K562 (cell line): ENCODE measurements around the gene SPDL1. TPM values are rescaled to one million over a fixed set of nuclear protein-coding genes. Genes with fewer than 3 reads are reported as not detected.

Experiments used
- ATAC-seq: fragments of 200-7000 bp; cut with Tn5 transposase; 3 replicates; pipeline ENCODE4 v1.9.1; 2020; ENCODE audit warnings: moderate library complexity
- BruUV-seq: library from RNA; stranded (reverse); fragments of 400-500 nt; replicated peaks from 2 replicates; lab custom pipeline; 2021; lab: Mats Ljungman, UMichigan
- CTCF ChIA-PET: fragments of 300-600 bp; formaldehyde crosslinking; extraction: SDS; loops from one replicate; lab custom pipeline; 2021; ENCODE audit warnings: low intra/inter-chr PET ratio; lab: Yijun Ruan, JAX
- POLR2A ChIA-PET: fragments of 300-600, 350-650 bp; sonication (Branson Sonifier 250); formaldehyde crosslinking; extraction: SDS; loops from one replicate; lab custom pipeline; 2021; ENCODE audit warnings: antibody characterized with exemption, inconsistent platforms; lab: Yijun Ruan, JAX
- DNase-seq, 4 experiments: peaks; one replicate each; pipeline versions ENCODE4 v3.0.0 to v3.0.0-alpha.2; 2011 to 2018; ENCODE audit warnings: low spot score in 3 of 4, mixed read lengths in 3 of 4; ENCODE audit errors: extremely low read depth in 1 of 4
- FAIRE-seq: peaks from 2 replicates; lab custom pipeline; 2011; peaks lifted over from hg19 to GRCh38; lab: Jason Lieb, UNC
- H2AFZ ChIP-seq: 2 replicates; pipeline ENCODE4 v1.6.0; 2011; ENCODE audit warnings: low read depth, low read length, control low read depth, inconsistent platforms
- H3K27ac ChIP-seq: fragments of 200-600 bp; 3 replicates; pipeline ENCODE4 v1.8.0; 2011; ENCODE audit warnings: low read depth, mild to moderate bottlenecking, control low read depth, inconsistent platforms, low read length, moderate library complexity, mixed read lengths; ENCODE audit errors: extremely low read depth
- H3K27me3 ChIP-seq, 2 experiments: fragments of 300-600 bp in 1 of 2; 2 replicates in 1 of 2; 3 replicates in 1 of 2; pipeline versions ENCODE4 v1.6.0 to v1.8.0; 2011; ENCODE audit warnings: inconsistent platforms in 2 of 2, low read length in 2 of 2, mild to moderate bottlenecking in 1 of 2, mixed read lengths in 1 of 2, moderate library complexity in 1 of 2; ENCODE audit not compliant: control insufficient read depth in 2 of 2, insufficient read depth in 2 of 2
- H3K36me3 ChIP-seq: fragments of 300-600 bp; 3 replicates; pipeline ENCODE4 v1.8.0; 2011; ENCODE audit warnings: mild to moderate bottlenecking, low read length, inconsistent platforms; ENCODE audit not compliant: control insufficient read depth, insufficient read depth
- H3K4me1 ChIP-seq, 2 experiments: fragments of 200-600 bp in 1 of 2; replicated peaks in 1 of 2; 2 replicates in 1 of 2; 3 replicates in 1 of 2; pipeline versions ENCODE4 v1.5.1 to v1.8.0; 2011; ENCODE audit warnings: inconsistent platforms in 2 of 2, low read length in 2 of 2, mild to moderate bottlenecking in 1 of 2, mixed read lengths in 1 of 2, moderate library complexity in 1 of 2; ENCODE audit not compliant: control insufficient read depth in 2 of 2, insufficient read depth in 2 of 2
- H3K4me2 ChIP-seq: 2 replicates; pipeline ENCODE4 v1.6.1; 2011; ENCODE audit warnings: low read length, control low read depth, inconsistent platforms, mixed read lengths; ENCODE audit not compliant: insufficient read depth
- H3K4me3 ChIP-seq: fragments of 200-600 bp; sonication (generic), shearing (Covaris generic); 2 replicates; pipeline ENCODE4 v1.5.1; 2016; ENCODE audit warnings: control low read depth, inconsistent platforms
- H3K79me2 ChIP-seq: fragments of 200-600 bp; 3 replicates; pipeline ENCODE4 v1.8.0; 2011; ENCODE audit warnings: low read length, inconsistent platforms; ENCODE audit not compliant: control insufficient read depth, insufficient read depth
- H3K9ac ChIP-seq, 2 experiments: 2 replicates each; pipeline versions ENCODE4 v1.6.0 to v1.6.1; 2011; ENCODE audit warnings: low read depth in 2 of 2, low read length in 2 of 2, control low read depth in 1 of 2, inconsistent platforms in 1 of 2, mild to moderate bottlenecking in 1 of 2, mixed read lengths in 1 of 2; ENCODE audit not compliant: insufficient read depth in 1 of 2
- H3K9me1 ChIP-seq: one replicate; pipeline ENCODE4 v1.6.0; 2011; ENCODE audit warnings: inconsistent platforms, mild to moderate bottlenecking, low read length, moderate library complexity; ENCODE audit not compliant: control insufficient read depth, insufficient read depth
- H3K9me3 ChIP-seq: replicated peaks from 2 replicates; pipeline ENCODE4 v1.5.1; 2011; ENCODE audit warnings: low read depth, low read length, inconsistent platforms; ENCODE audit not compliant: control insufficient read depth, insufficient read depth
- H4K20me1 ChIP-seq: replicated peaks from 2 replicates; pipeline ENCODE4 v1.6.1; 2011; ENCODE audit warnings: low read length, inconsistent platforms, mixed read lengths; ENCODE audit not compliant: control insufficient read depth, insufficient read depth
- CC2D1A ChIP-seq: fragments of 450-650 bp; IDR thresholded peaks from 2 replicates; pipeline ENCODE4 v1.6.1; 2017; ENCODE audit warnings: mild to moderate bottlenecking
- CCNT2 ChIP-seq: IDR thresholded peaks from 2 replicates; pipeline ENCODE4 v1.6.1; 2011; ENCODE audit warnings: borderline replicate concordance, low read depth, mild to moderate bottlenecking, moderate library complexity, mixed read lengths, low read length; ENCODE audit not compliant: insufficient read length; ENCODE audit errors: extremely low read depth
- CREB1 ChIP-seq, 2 experiments: sonication (generic) in 1 of 2; formaldehyde crosslinking in 1 of 2; IDR thresholded peaks; 2 replicates each; pipeline versions ENCODE4 v1.6.1 to v1.8.0; 2012 to 2022; ENCODE audit warnings: inconsistent platforms in 1 of 2, mild to moderate bottlenecking in 1 of 2, missing genetic modification reagents in 1 of 2, moderate library complexity in 1 of 2
- ESRRA ChIP-seq: fragments of 450-650 bp; IDR thresholded peaks from 2 replicates; pipeline ENCODE4 v1.6.1; 2014; ENCODE audit warnings: low read depth, mild to moderate bottlenecking, moderate library complexity, borderline replicate concordance
- ETV5 ChIP-seq: sonication (generic); formaldehyde crosslinking; IDR thresholded peaks from 2 replicates; pipeline ENCODE4 v1.4.0; 2020; ENCODE audit warnings: low read depth, mild to moderate bottlenecking, missing genetic modification reagents
- NFE2 ChIP-seq: IDR thresholded peaks from 2 replicates; pipeline ENCODE4 v1.6.1; 2014; ENCODE audit warnings: antibody characterized with exemption, low read depth
- SMARCA5 ChIP-seq: fragments of 450-650 bp; IDR thresholded peaks from 2 replicates; pipeline ENCODE4 v1.6.1; 2016
- TOE1 ChIP-seq, 2 experiments: fragments of 450-650 bp in 1 of 2; sonication (generic) in 1 of 2; formaldehyde crosslinking in 1 of 2; IDR thresholded peaks; 2 replicates each; pipeline versions ENCODE4 v1.7.1 to v1.8.0; 2016 to 2022; ENCODE audit warnings: borderline replicate concordance in 2 of 2, mild to moderate bottlenecking in 2 of 2, antibody characterized with exemption in 1 of 2, inconsistent platforms in 1 of 2, low read depth in 1 of 2, missing genetic modification reagents in 1 of 2, moderate library complexity in 1 of 2
- XRCC5 ChIP-seq: fragments of 200-400 bp; formaldehyde crosslinking; IDR thresholded peaks from 2 replicates; pipeline ENCODE4 v1.6.1; 2017; ENCODE audit warnings: low read depth, mild to moderate bottlenecking, low read length
- ZNF124 ChIP-seq: sonication (generic); formaldehyde crosslinking; IDR thresholded peaks from 2 replicates; pipeline ENCODE4 v1.8.1; 2022; ENCODE audit warnings: missing genetic modification reagents
- WGBS: fragments of 100-300 bp; shearing (Covaris generic); methylation state at CpG from one replicate; pipeline ENCODE4 v1.1.6; 2016; ENCODE audit warnings: low coverage, mixed read lengths; ENCODE audit not compliant: insufficient coverage; ENCODE audit errors: missing lambda C conversion rate; 5-methylcytosine and 5-hydroxymethylcytosine counted together
- in situ Hi-C: fragments of 300-500 bp; cut with MboI; formaldehyde crosslinking; loops from 4 replicates; pipeline ENCODE4 v1.15.0; 2018; ENCODE audit warnings: inconsistent platforms, mixed read lengths
- intact Hi-C: fragments of 100-400 bp; cut with micrococcal nuclease; formaldehyde crosslinking; loops from 2 replicates; pipeline ENCODE4 v1.14.2; 2022
- polyA plus RNA-seq, 8 experiments: library from polyadenylated mRNA; depleted of rRNA in 4 of 8; stranded (reverse) in 5 of 8; unstranded in 3 of 8; fragments of >200 nt; fragmentation: Nextera tagmentation in 2 of 8; fragmentation: Illumina TruSeq in 1 of 8; extraction: Ambion mirVana in 2 of 8; extraction: Trizol in 1 of 8; gene quantifications; 2 replicates each; pipeline versions ENCODE4 v1.2.1 to v1.2.3, GENCODE V29; 2011 to 2014; ENCODE audit warnings: inconsistent platforms in 1 of 8, missing spikeins in 1 of 8
- total RNA-seq, 7 experiments: library from RNA; depleted of rRNA in 6 of 7; stranded (reverse); fragments of >200 nt in 6 of 7; fragmentation: Illumina TruSeq in 2 of 7; extraction: Trizol in 2 of 7; gene quantifications; 2 replicates each; pipeline versions ENCODE4 v1.2.1 to v1.2.3, GENCODE V29; 2011 to 2021; ENCODE audit warnings: low replicate concordance in 1 of 7
- TF ChIP-seq, protein P1 (sequence below), 2 experiments: fragments of 200-800 bp in 1 of 2; sonication (Bioruptor generic) in 1 of 2; sonication (generic) in 1 of 2; formaldehyde crosslinking in 1 of 2; IDR thresholded peaks in 1 of 2; conservative IDR thresholded peaks in 1 of 2; 2 replicates each; pipeline versions ENCODE4 v1.5.0 to v1.6.1; 2016 to 2020; ENCODE audit warnings: missing compliant biosample characterization in 1 of 2, missing genetic modification characterization in 1 of 2, missing genetic modification reagents in 1 of 2
- TF ChIP-seq, protein P2 (sequence below): IDR thresholded peaks from 3 replicates; pipeline ENCODE4 v1.6.1; 2011; ENCODE audit warnings: borderline replicate concordance, mild to moderate bottlenecking; ENCODE audit not compliant: insufficient read length, insufficient read depth
- TF ChIP-seq, protein P3 (sequence below): sonication (generic); formaldehyde crosslinking; IDR thresholded peaks from 2 replicates; pipeline ENCODE4 v1.8.1; 2022; ENCODE audit warnings: missing genetic modification reagents
- TF ChIP-seq, protein P4 (sequence below): fragments of 250-450 bp; sonication (Bioruptor Pico); IDR thresholded peaks from 2 replicates; pipeline ENCODE4 v1.9.0; 2021; ENCODE audit warnings: mild to moderate bottlenecking
- TF ChIP-seq, protein P5 (sequence below): fragments of 450-650 bp; formaldehyde crosslinking; IDR thresholded peaks from 2 replicates; pipeline ENCODE4 v1.4.0; 2020; ENCODE audit warnings: mild to moderate bottlenecking, mixed read lengths

Gene SPDL1
- total and polyA plus RNA-seq, 9 of the 15 experiments (the other 6 are each of a cell fraction or from before 2014, with no cell fraction given) = 32.4 to 59.6 (median 49.0) TPM

DNA sequence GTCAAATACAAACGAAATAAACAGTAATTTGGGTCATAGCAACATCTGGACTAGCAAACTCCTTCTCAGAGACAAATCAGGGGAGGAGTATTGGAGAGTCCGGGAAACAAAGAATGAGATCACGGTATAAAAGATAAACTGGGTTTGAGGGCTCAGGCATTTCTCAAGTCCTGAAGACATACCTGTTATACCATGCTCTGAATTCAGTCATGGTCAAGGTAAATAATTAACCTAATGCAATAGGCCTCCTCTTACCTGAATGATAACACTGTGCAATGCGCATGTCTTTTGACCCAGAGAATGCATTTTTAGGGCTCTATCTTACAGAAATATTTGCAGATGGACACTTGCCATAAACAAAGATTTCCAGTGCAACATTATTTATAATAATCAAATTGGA, 31.9 kb upstream of the SPDL1 start:
- no peaks in the 10 kb centered on the region for H3K9me1 ChIP-seq
- no peaks in the 10 kb centered on the region for H3K36me3 ChIP-seq
- no peak overlapping the region for H3K9ac ChIP-seq
- WGBS = 0% methylated on average over 4 of the region's 4 CpGs
- H3K9me3 ChIP-seq = no peaks in the 10 kb centered on the region
- no peaks in the 10 kb centered on the region for H3K27me3 ChIP-seq
- H2AFZ ChIP-seq = no peak overlapping the region
- ChIA-PET CTCF (no interaction called here), POLR2A (no interaction called here)
- no peak overlapping the region for H3K27ac ChIP-seq
- ATAC-seq = no peak
- H4K20me1 ChIP-seq = no peaks in the 10 kb centered on the region
- intact Hi-C loops = no loop called here
- no peaks in the 10 kb centered on the region for H3K79me2 ChIP-seq
- no peak for DNase-seq
- no peak for FAIRE-seq
- H3K4me3 ChIP-seq = no peak overlapping the region
- in situ Hi-C loops = no loop called here
- H3K4me2 ChIP-seq = no peak overlapping the region
- H3K4me1 ChIP-seq = no peaks in the 10 kb centered on the region
- BruUV-seq = no TSS peak
- TF ChIP-seq ESRRA (no peak), CCNT2 (no peak), CREB1 (IDR thresholded peaks at IDR 0.05) (no peak), CREB1 (CRISPR knock-in tag; IDR thresholded peaks at IDR 0.05) (no peak), ETV5 (CRISPR knock-in tag) (no peak), CC2D1A (no peak), XRCC5 (no peak), ZNF124 (CRISPR knock-in tag) (no peak), NFE2 (no peak), TOE1 (IDR thresholded peaks at IDR 0.05; ENCODE audit: borderline replicate concordance) (no peak), TOE1 (CRISPR knock-in tag; IDR thresholded peaks at IDR 0.05; ENCODE audit: borderline replicate concordance, low read depth) (no peak), SMARCA5 (no peak)
- TF ChIP-seq, protein P1, sequence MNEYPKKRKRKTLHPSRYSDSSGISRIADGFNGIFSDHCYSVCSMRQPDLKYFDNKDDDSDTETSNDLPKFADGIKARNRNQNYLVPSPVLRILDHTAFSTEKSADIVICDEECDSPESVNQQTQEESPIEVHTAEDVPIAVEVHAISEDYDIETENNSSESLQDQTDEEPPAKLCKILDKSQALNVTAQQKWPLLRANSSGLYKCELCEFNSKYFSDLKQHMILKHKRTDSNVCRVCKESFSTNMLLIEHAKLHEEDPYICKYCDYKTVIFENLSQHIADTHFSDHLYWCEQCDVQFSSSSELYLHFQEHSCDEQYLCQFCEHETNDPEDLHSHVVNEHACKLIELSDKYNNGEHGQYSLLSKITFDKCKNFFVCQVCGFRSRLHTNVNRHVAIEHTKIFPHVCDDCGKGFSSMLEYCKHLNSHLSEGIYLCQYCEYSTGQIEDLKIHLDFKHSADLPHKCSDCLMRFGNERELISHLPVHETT (CRISPR knock-in tag; conservative IDR thresholded peaks at IDR 0.05 in 1 of 2, IDR thresholded peaks at IDR 0.05 in 1 of 2) = no peak
- TF ChIP-seq, protein P2, sequence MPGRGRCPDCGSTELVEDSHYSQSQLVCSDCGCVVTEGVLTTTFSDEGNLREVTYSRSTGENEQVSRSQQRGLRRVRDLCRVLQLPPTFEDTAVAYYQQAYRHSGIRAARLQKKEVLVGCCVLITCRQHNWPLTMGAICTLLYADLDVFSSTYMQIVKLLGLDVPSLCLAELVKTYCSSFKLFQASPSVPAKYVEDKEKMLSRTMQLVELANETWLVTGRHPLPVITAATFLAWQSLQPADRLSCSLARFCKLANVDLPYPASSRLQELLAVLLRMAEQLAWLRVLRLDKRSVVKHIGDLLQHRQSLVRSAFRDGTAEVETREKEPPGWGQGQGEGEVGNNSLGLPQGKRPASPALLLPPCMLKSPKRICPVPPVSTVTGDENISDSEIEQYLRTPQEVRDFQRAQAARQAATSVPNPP = no peak
- TF ChIP-seq, protein P3, sequence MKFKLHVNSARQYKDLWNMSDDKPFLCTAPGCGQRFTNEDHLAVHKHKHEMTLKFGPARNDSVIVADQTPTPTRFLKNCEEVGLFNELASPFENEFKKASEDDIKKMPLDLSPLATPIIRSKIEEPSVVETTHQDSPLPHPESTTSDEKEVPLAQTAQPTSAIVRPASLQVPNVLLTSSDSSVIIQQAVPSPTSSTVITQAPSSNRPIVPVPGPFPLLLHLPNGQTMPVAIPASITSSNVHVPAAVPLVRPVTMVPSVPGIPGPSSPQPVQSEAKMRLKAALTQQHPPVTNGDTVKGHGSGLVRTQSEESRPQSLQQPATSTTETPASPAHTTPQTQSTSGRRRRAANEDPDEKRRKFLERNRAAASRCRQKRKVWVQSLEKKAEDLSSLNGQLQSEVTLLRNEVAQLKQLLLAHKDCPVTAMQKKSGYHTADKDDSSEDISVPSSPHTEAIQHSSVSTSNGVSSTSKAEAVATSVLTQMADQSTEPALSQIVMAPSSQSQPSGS (CRISPR knock-in tag) = no peak
- TF ChIP-seq, protein P4, sequence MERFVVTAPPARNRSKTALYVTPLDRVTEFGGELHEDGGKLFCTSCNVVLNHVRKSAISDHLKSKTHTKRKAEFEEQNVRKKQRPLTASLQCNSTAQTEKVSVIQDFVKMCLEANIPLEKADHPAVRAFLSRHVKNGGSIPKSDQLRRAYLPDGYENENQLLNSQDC = no peak
- TF ChIP-seq, protein P5, sequence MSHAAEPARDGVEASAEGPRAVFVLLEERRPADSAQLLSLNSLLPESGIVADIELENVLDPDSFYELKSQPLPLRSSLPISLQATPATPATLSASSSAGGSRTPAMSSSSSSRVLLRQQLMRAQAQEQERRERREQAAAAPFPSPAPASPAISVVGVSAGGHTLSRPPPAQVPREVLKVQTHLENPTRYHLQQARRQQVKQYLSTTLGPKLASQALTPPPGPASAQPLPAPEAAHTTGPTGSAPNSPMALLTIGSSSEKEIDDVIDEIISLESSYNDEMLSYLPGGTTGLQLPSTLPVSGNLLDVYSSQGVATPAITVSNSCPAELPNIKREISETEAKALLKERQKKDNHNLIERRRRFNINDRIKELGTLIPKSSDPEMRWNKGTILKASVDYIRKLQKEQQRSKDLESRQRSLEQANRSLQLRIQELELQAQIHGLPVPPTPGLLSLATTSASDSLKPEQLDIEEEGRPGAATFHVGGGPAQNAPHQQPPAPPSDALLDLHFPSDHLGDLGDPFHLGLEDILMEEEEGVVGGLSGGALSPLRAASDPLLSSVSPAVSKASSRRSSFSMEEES = no peak
